Sigmoid colon (tissue), 7 donors: ENCODE measurements around the gene PHB1. TPM values are rescaled to one million over a fixed set of nuclear protein-coding genes. Genes with fewer than 3 reads are reported as not detected.

ENCODE experiments used
- DNase-seq: peaks from one replicate; pipeline ENCODE4 v3.0.0-alpha.2; 2019
- H3K27ac ChIP-seq, 4 donors: fragments of 200-600 bp; sonication (generic); one replicate each; pipeline ENCODE4 v1.5.1; 2016 to 2019; ENCODE audit warnings: mild to moderate bottlenecking in 1 of 4
- H3K27me3 ChIP-seq, 3 donors: fragments of 200-600 bp; sonication (generic); one replicate each; pipeline ENCODE4 v1.5.1; 2019; ENCODE audit warnings: mild to moderate bottlenecking in 1 of 3
- H3K36me3 ChIP-seq, 4 donors: fragments of 200-600 bp; sonication (generic); one replicate each; pipeline ENCODE4 v1.5.1; 2016 to 2019
- H3K4me1 ChIP-seq, 4 donors: fragments of 200-600 bp; sonication (generic); one replicate each; pipeline ENCODE4 v1.5.1; 2017 to 2019
- H3K4me3 ChIP-seq, 4 donors: fragments of 200-600 bp; sonication (generic); one replicate each; pipeline ENCODE4 v1.5.1; 2017 to 2019; ENCODE audit warnings: mild to moderate bottlenecking in 2 of 4, moderate library complexity in 1 of 4
- H3K9me3 ChIP-seq, 4 donors: fragments of 200-600 bp in 3 of 4; sonication (generic) in 3 of 4; one replicate each; pipeline versions ENCODE4 v1.5.1 to v1.6.1; 2013 to 2019
- CTCF ChIP-seq, 4 experiments: fragments of 450-650 bp in 3 of 4; fragments of 200-600 bp in 1 of 4; IDR thresholded peaks; one replicate each; pipeline ENCODE4 v1.5.1; 2016 to 2019; ENCODE audit warnings: antibody characterized with exemption in 4 of 4, mild to moderate bottlenecking in 3 of 4, moderate library complexity in 2 of 4
- EP300 ChIP-seq, 4 donors: sonication (generic); formaldehyde crosslinking; IDR thresholded peaks; one replicate each; pipeline ENCODE4 v1.6.1; 2017; ENCODE audit warnings: antibody characterized with exemption in 4 of 4
- POLR2A ChIP-seq, 2 donors: fragments of 450-650 bp; IDR thresholded peaks; one replicate each; pipeline ENCODE4 v1.6.1; 2016; ENCODE audit warnings: antibody characterized with exemption in 2 of 2, mild to moderate bottlenecking in 2 of 2, moderate library complexity in 2 of 2
- POLR2AphosphoS5 ChIP-seq, 4 donors: sonication (generic); formaldehyde crosslinking; IDR thresholded peaks; one replicate each; pipeline ENCODE4 v1.6.1; 2017; ENCODE audit warnings: antibody characterized with exemption in 4 of 4
- WGBS, 2 donors: extraction: QIAGEN DNeasy Blood & Tissue Kit; methylation state at CpG; one replicate each; pipeline ENCODE4 v1.1.7; 2013; 5-methylcytosine and 5-hydroxymethylcytosine counted together
- intact Hi-C: fragments of 100-400 bp; cut with DNase I; formaldehyde crosslinking; loops from one replicate; pipeline ENCODE4 v1.15.1; 2023
- polyA plus RNA-seq, 3 donors: library from polyadenylated mRNA; stranded (reverse); fragments of 200-250 nt; gene quantifications; one replicate each; pipeline ENCODE4 v1.2.3, GENCODE V29; 2013
- small RNA-seq, 3 donors: library from RNA; depleted of rRNA; stranded (forward); fragments of <200 nt; gene quantifications; one replicate each; pipeline ENCODE3, GENCODE V24; 2016
- total RNA-seq, 4 donors: library from RNA; depleted of rRNA; stranded (reverse); fragments of >200 nt; gene quantifications; one replicate each; pipeline ENCODE4 v1.1.0, GENCODE V29; 2016
- donor health status: healthy with polysubstance abuse.
- donor health status: Bipolar disorder and iron deficiency.
- donor health status: healthy.

Gene PHB1
- total and polyA plus RNA-seq, 7 donors, result 70.9 to 279 (median 105) TPM

- H3K27me3 ChIP-seq, result no peaks in the 10 kb centered on the region
- H3K4me1 ChIP-seq, result peaks cover 0 to 60% (median 47%) of the 10 kb centered on the region in 4 donors
- DNase-seq, result no peak
- H3K27ac ChIP-seq, result peak overlapping the region; percentile 94 to 99 (median 96)
- no peaks in the 10 kb centered on the region for H3K9me3 ChIP-seq
- peak overlapping the region; percentile 90 to 96 (median 94) for H3K4me3 ChIP-seq
- TF ChIP-seq POLR2AphosphoS5 (IDR thresholded peaks at IDR 0.05) (no peak), EP300 (IDR thresholded peaks at IDR 0.05) (no peak), CTCF (IDR thresholded peaks at IDR 0.05) (no peak), POLR2A (IDR thresholded peaks at IDR 0.05) (no peak)
- 3 to 12% methylated on average over 8 of the region's 8 CpGs for WGBS, 2 donors
- intact Hi-C loops, result loop anchor here (2.0 to 5.0 kb wide), 2 partner anchors 25 to 43 kb away; no protein-coding TSS in a partner anchor
- no peaks in the 10 kb centered on the region for H3K36me3 ChIP-seq
Measured at GRCh38 chr17:49359990-49360795, 54.5 kb downstream of the PHB1 start.

- Histone ChIP-seq H3K36me3 (no peaks in the 10 kb centered on the region), H3K27ac (peak overlapping the region; percentile 17 to 99 (median 96)), H3K4me3 (peak overlapping the region; percentile 5 to 96 (median 93)), H3K27me3 (no peaks in the 10 kb centered on the region), H3K4me1 (peaks cover 0 to 73% (median 60%) of the 10 kb centered on the region in 4 donors), H3K9me3 (no peaks in the 10 kb centered on the region)
- WGBS, 2 donors, result 20 to 28% methylated on average over 4 of the region's 4 CpGs
- TF ChIP-seq POLR2AphosphoS5 (IDR thresholded peaks at IDR 0.05) (peak in 3 of 4 donors; percentile 47 to 61 (median 50)), POLR2A (IDR thresholded peaks at IDR 0.05) (no peak)
- intact Hi-C loops, result loop anchor here (2.0 kb wide), 1 partner anchor 24 kb away; no protein-coding TSS in a partner anchor
- DNase-seq, result no peak
Measured at GRCh38 chr17:49358641-49359247, 55.9 kb downstream of the PHB1 start.

GRCh38 chr17:49357516-49357915, 57.2 kb downstream of the PHB1 start:
- no peaks in the 10 kb centered on the region for H3K27me3 ChIP-seq
- no peaks in the 10 kb centered on the region for H3K9me3 ChIP-seq
- intact Hi-C loops, result no loop called here
- peak overlapping the region in 3 of 4 donors; percentile 95 to 99 (median 97) for H3K27ac ChIP-seq
- no peak for TF ChIP-seq POLR2A (IDR thresholded peaks at IDR 0.05)
- no peak for TF ChIP-seq POLR2AphosphoS5 (IDR thresholded peaks at IDR 0.05)
- no peak for TF ChIP-seq EP300 (IDR thresholded peaks at IDR 0.05)
- no peak for TF ChIP-seq CTCF (IDR thresholded peaks at IDR 0.05)
- peaks cover 0 to 80% (median 70%) of the 10 kb centered on the region in 4 donors for H3K4me1 ChIP-seq
- no peaks in the 10 kb centered on the region for H3K36me3 ChIP-seq
- WGBS, 2 donors, result 21 to 62% methylated on average over 3 of the region's 3 CpGs
- DNase-seq, result no peak
- peak overlapping the region in 3 of 4 donors; percentile 90 to 96 (median 96) for H3K4me3 ChIP-seq

DNA sequence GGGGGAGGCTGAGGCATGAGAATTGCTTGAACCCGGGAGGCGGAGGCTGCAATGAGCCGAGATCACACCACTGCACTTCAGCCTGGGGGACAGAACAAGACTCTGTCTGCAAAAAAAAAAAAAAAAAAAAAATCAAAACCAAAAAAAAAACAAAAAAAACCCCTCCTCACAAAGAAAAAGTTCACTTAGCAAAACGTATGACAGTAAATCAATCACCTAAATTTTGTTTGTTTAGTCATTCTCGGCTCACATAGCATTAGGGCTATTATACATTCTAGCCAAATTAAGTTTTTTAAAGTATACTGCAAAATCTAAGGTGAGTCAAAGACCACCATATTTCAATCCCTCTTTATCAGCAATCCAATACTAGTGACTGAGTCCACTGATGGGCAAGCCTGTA, 58.4 kb downstream of the PHB1 start:
- intact Hi-C loops, result no loop called here
- WGBS, 2 donors, result 70 to 86% methylated on average over 5 of the region's 5 CpGs
- H3K4me1 ChIP-seq, result peaks cover 0 to 90% (median 76%) of the 10 kb centered on the region in 4 donors
- no peaks in the 10 kb centered on the region for H3K9me3 ChIP-seq
- no peaks in the 10 kb centered on the region for H3K27me3 ChIP-seq
- peak overlapping the region in 1 of 4 donors; percentile 96 for H3K4me3 ChIP-seq
- TF ChIP-seq EP300 (IDR thresholded peaks at IDR 0.05) (no peak), POLR2A (IDR thresholded peaks at IDR 0.05) (no peak), POLR2AphosphoS5 (IDR thresholded peaks at IDR 0.05) (no peak), CTCF (IDR thresholded peaks at IDR 0.05) (no peak)
- peak overlapping the region in 2 of 4 donors; percentile 95 to 97 for H3K27ac ChIP-seq
- H3K36me3 ChIP-seq, result no peaks in the 10 kb centered on the region
- no peak for DNase-seq

Small RNA genes within 50 kb of the gene (small RNA-seq; reads per million reads assigned to genes)
- gene RF00019, result 0 reads per million in 3 donors

Other genes with a start within 250 kb of the PHB1 start
- 1 to 10 TPM; 1.6 to 4.2 (median 3.5) TPM for gene GNGT2, start 204.3 kb downstream of the PHB1 start, total RNA-seq
- gene GNGT2, start 204.3 kb downstream of the PHB1 start, polyA plus RNA-seq, result 10 to 100 TPM in 1 of 3 donors, 1 to 10 TPM in 2; 6.6 to 11.0 (median 7.4) TPM
- gene ABI3, start 204.2 kb downstream of the PHB1 start, total RNA-seq, result 1 to 10 TPM; 1.8 to 7.1 (median 3.0) TPM
- 10 to 100 TPM in 2 of 3 donors, 1 to 10 TPM in 1; 7.8 to 16.0 (median 15.2) TPM for gene ABI3, start 204.2 kb downstream of the PHB1 start, polyA plus RNA-seq
- gene PHOSPHO1, start 184.1 kb downstream of the PHB1 start, total RNA-seq, result not detected
- under 1 TPM in 1 of 3 donors, not detected in 2; 0.38 TPM for gene PHOSPHO1, start 184.1 kb downstream of the PHB1 start, polyA plus RNA-seq
- gene ZNF652, start 52.6 kb downstream of the PHB1 start, total RNA-seq, result 100 to 1,000 TPM in 3 of 4 donors, 10 to 100 TPM in 1; 83.1 to 134 (median 114) TPM
- gene ZNF652, start 52.6 kb downstream of the PHB1 start, polyA plus RNA-seq, result 10 to 100 TPM; 12.9 to 20.2 (median 14.4) TPM
- gene NGFR, start 80.4 kb upstream of the PHB1 start, total RNA-seq, result 10 to 100 TPM in 3 of 4 donors, 1 to 10 TPM in 1; 6.9 to 15.2 (median 12.6) TPM
- 1 to 10 TPM in 1 of 3 donors, under 1 TPM in 2; 0.46 to 6.8 (median 0.60) TPM for gene NGFR, start 80.4 kb upstream of the PHB1 start, polyA plus RNA-seq
- gene NXPH3, start 161.0 kb upstream of the PHB1 start, total RNA-seq, result 10 to 100 TPM; 20.2 to 32.6 (median 21.9) TPM
- 1 to 10 TPM in 2 of 3 donors, under 1 TPM in 1; 0.23 to 2.4 (median 2.1) TPM for gene NXPH3, start 161.0 kb upstream of the PHB1 start, polyA plus RNA-seq